Stimulated activated CD8-positive, alpha-beta memory T cell treated with anti-CD3 and anti-CD28 coated beads, Interleukin-4, amount 100 ng/mL, for 1 hour (primary cell): Measurements from ENCODE around the gene SNRPF.

ENCODE experiments used
- DNase-seq, 2 donors: peaks; one replicate each; pipeline ENCODE4 v3.0.0-alpha.2; 2020; ENCODE audit warnings: low read depth in 2 of 2, low spot score in 1 of 2

SNRPF gene

GRCh38 chr12:95859344-95859816 lies 628 bp downstream of the SNRPF start:
- no peak for DNase-seq

- DNase-seq, result no peak
These were observed 1.4 kb downstream of the SNRPF start for GRCh38 chr12:95859947-95860850.

GRCh38 chr12:95862038-95862437 lies 3.3 kb downstream of the SNRPF start:
- DNase-seq, result no peak

GRCh38 chr12:95863337-95863736 lies 4.6 kb downstream of the SNRPF start:
- DNase-seq, result no peak

GRCh38 chr12:95870897-95871296 lies 12.1 kb downstream of the SNRPF start:
- no peak for DNase-seq

GRCh38 chr12:95874452-95874851 lies 15.7 kb downstream of the SNRPF start:
- DNase-seq, result no peak

GRCh38 chr12:95877622-95878021 lies 18.9 kb downstream of the SNRPF start:
- no peak for DNase-seq

GRCh38 chr12:95880895-95881294 lies 22.1 kb downstream of the SNRPF start:
- no peak for DNase-seq

- no peak for DNase-seq
These were observed 22.7 kb downstream of the SNRPF start for GRCh38 chr12:95881331-95881955.

- DNase-seq, result no peak
These were observed 23.3 kb downstream of the SNRPF start for GRCh38 chr12:95882080-95882479.

- DNase-seq, result no peak
These were observed 24.1 kb downstream of the SNRPF start for GRCh38 chr12:95882873-95883272.

GRCh38 chr12:95884998-95885397 lies 26.2 kb downstream of the SNRPF start:
- no peak for DNase-seq

GRCh38 chr12:95887311-95887710 lies 28.6 kb downstream of the SNRPF start:
- no peak for DNase-seq

- DNase-seq, result no peak
These were observed 32.2 kb downstream of the SNRPF start for GRCh38 chr12:95890958-95891357.

GRCh38 chr12:95896846-95897245 lies 38.1 kb downstream of the SNRPF start:
- DNase-seq, result no peak

GRCh38 chr12:95898081-95898480 lies 39.3 kb downstream of the SNRPF start:
- no peak for DNase-seq

- no peak for DNase-seq
These were observed 49.8 kb downstream of the SNRPF start for GRCh38 chr12:95908573-95908972.

- DNase-seq, result no peak
These were observed 51.1 kb downstream of the SNRPF start for GRCh38 chr12:95909871-95910270.
